Endodermal cell (in vitro differentiated cells): ENCODE results near the gene CFAP61. TPM values are rescaled to one million over a fixed set of nuclear protein-coding genes. Genes with fewer than 3 reads are reported as not detected.
A peak's percentile ranks its signal among the peaks of the same experiment; 100 is the strongest.

ENCODE experiments used
- DNase-seq: peaks from one replicate; pipeline ENCODE4 v3.0.0-alpha.2; 2017
- H3K27ac ChIP-seq: 2 replicates; pipeline ENCODE4 v1.5.1; 2013; ENCODE audit warnings: mild to moderate bottlenecking, low read depth, low read length, moderate library complexity
- H3K27me3 ChIP-seq: 2 replicates; pipeline ENCODE4 v1.6.1; 2013; ENCODE audit warnings: mild to moderate bottlenecking, low read length, moderate library complexity; ENCODE audit not compliant: insufficient read depth, control insufficient read depth, poor library complexity, severe bottlenecking
- H3K36me3 ChIP-seq: 2 replicates; pipeline ENCODE4 v1.7.0; 2013; ENCODE audit warnings: mild to moderate bottlenecking, low read length, moderate library complexity; ENCODE audit not compliant: control insufficient read depth, insufficient read depth
- H3K4me1 ChIP-seq: one replicate; pipeline ENCODE4 v1.7.0; 2013; ENCODE audit warnings: low read length; ENCODE audit not compliant: control insufficient read depth, insufficient read depth
- H3K4me3 ChIP-seq: 2 replicates; pipeline ENCODE4 v1.5.1; 2013; ENCODE audit warnings: mild to moderate bottlenecking, low read length, moderate library complexity
- H3K9ac ChIP-seq: 2 replicates; pipeline ENCODE4 v1.6.1; 2013; ENCODE audit warnings: mild to moderate bottlenecking, low read length, moderate library complexity; ENCODE audit not compliant: poor library complexity, severe bottlenecking; ENCODE audit errors: extremely low read depth
- H3K9me3 ChIP-seq: 2 replicates; pipeline ENCODE4 v1.6.1; 2013; ENCODE audit warnings: mild to moderate bottlenecking, low read length, moderate library complexity; ENCODE audit not compliant: control insufficient read depth
- H3K27ac Mint-ChIP-seq: 2 replicates; pipeline ENCODE4 v1.8.0; 2020; ENCODE audit warnings: mixed read lengths
- H3K27me3 Mint-ChIP-seq: 2 replicates; pipeline ENCODE4 v1.8.0; 2021; ENCODE audit warnings: mild to moderate bottlenecking, mixed read lengths; ENCODE audit not compliant: insufficient read depth
- H3K36me3 Mint-ChIP-seq: 2 replicates; pipeline ENCODE4 v1.8.0; 2020; ENCODE audit warnings: low read depth, mixed read lengths
- H3K4me1 Mint-ChIP-seq: 2 replicates; pipeline ENCODE4 v1.8.0; 2020; ENCODE audit warnings: mixed read lengths
- H3K4me3 Mint-ChIP-seq: 2 replicates; pipeline ENCODE4 v1.8.0; 2020; ENCODE audit warnings: mild to moderate bottlenecking, moderate library complexity, mixed read lengths
- H3K9me3 Mint-ChIP-seq: 2 replicates; pipeline ENCODE4 v1.8.0; 2020; ENCODE audit warnings: mild to moderate bottlenecking, mixed read lengths
- CTCF ChIP-seq: fragments of 200-600 bp; sonication (generic); conservative IDR thresholded peaks from 2 replicates; pipeline ENCODE4 v1.5.0; 2021; ENCODE audit warnings: antibody characterized with exemption, mild to moderate bottlenecking
- WGBS, 2 experiments: methylation state at CpG; one replicate each; pipeline versions ENCODE4 v1.1.5 to v1.1.7; 2013; ENCODE audit warnings: missing lambda C conversion rate in 2 of 2, mixed read lengths in 1 of 2; ENCODE audit not compliant: insufficient coverage in 1 of 2, insufficient read length in 1 of 2; 5-methylcytosine and 5-hydroxymethylcytosine counted together
- total RNA-seq, 2 donors: library from RNA; stranded (reverse); fragmentation: NEBNext Ultra II Directional in 1 of 2; extraction: Animal tissue kit (Norgen Biotek cat#: 25700) in 1 of 2; gene quantifications; 2 replicates in 1 of 2; 3 replicates in 1 of 2; pipeline ENCODE4 v1.2.1, GENCODE V29; 2021

CFAP61 gene
- total RNA-seq, 2 donors from 2014 or later = 0.64 to 0.73 TPM

GRCh38 chr20:20037960-20038359, 14.4 kb upstream of the CFAP61 start:
- WGBS, 2 experiments = 29 to 73% methylated on average over 1 to 5 of the region's 5 CpGs
- no peak for DNase-seq
- Histone ChIP-seq H3K4me3 (no peak overlapping the region), H3K27me3 (no peaks in the 10 kb centered on the region), H3K9me3 (no peaks in the 10 kb centered on the region), H3K9ac (no peak overlapping the region), H3K27ac (no peak overlapping the region), H3K36me3 (peaks cover 92% of the 10 kb centered on the region), H3K4me1 (no peaks in the 10 kb centered on the region)
- H3K36me3 Mint-ChIP-seq = peaks cover 64% of the 10 kb centered on the region
- H3K27me3 Mint-ChIP-seq = no peaks in the 10 kb centered on the region
- no peak for TF ChIP-seq CTCF
- H3K4me3 Mint-ChIP-seq = no peak overlapping the region
- peak overlapping the region; percentile 72 for H3K27ac Mint-ChIP-seq
- H3K9me3 Mint-ChIP-seq = no peaks in the 10 kb centered on the region
- H3K4me1 Mint-ChIP-seq = peaks cover 5% of the 10 kb centered on the region

GRCh38 chr20:20038586-20038985, 13.7 kb upstream of the CFAP61 start:
- Histone ChIP-seq H3K4me3 (no peak overlapping the region), H3K4me1 (no peaks in the 10 kb centered on the region), H3K36me3 (peaks cover 94% of the 10 kb centered on the region), H3K27me3 (no peaks in the 10 kb centered on the region), H3K9me3 (no peaks in the 10 kb centered on the region), H3K27ac (no peak overlapping the region), H3K9ac (no peak overlapping the region)
- Mint-ChIP-seq H3K9me3 (no peaks in the 10 kb centered on the region), H3K27me3 (no peaks in the 10 kb centered on the region), H3K36me3 (peaks cover 69% of the 10 kb centered on the region), H3K4me1 (peaks cover 5% of the 10 kb centered on the region), H3K4me3 (no peak overlapping the region), H3K27ac (peak overlapping the region; percentile 27)
- WGBS, 2 experiments = 92 to 95% methylated on average over 5 to 6 of the region's 6 CpGs
- no peak for DNase-seq
- no peak for TF ChIP-seq CTCF

GRCh38 chr20:20039752-20040387, 12.5 kb upstream of the CFAP61 start:
- no peaks in the 10 kb centered on the region for H3K4me1 ChIP-seq
- H3K4me3 Mint-ChIP-seq = no peak overlapping the region
- 81 to 100% methylated on average over 3 to 5 of the region's 6 CpGs for WGBS, 2 experiments
- H3K4me1 Mint-ChIP-seq = peaks cover 5% of the 10 kb centered on the region
- no peaks in the 10 kb centered on the region for H3K27me3 ChIP-seq
- H3K9me3 ChIP-seq = no peaks in the 10 kb centered on the region
- no peak overlapping the region for H3K4me3 ChIP-seq
- DNase-seq = no peak
- H3K36me3 ChIP-seq = peaks cover 98% of the 10 kb centered on the region
- no peak overlapping the region for H3K27ac ChIP-seq
- no peak overlapping the region for H3K27ac Mint-ChIP-seq
- no peaks in the 10 kb centered on the region for H3K9me3 Mint-ChIP-seq
- no peak for TF ChIP-seq CTCF
- no peaks in the 10 kb centered on the region for H3K27me3 Mint-ChIP-seq
- peaks cover 76% of the 10 kb centered on the region for H3K36me3 Mint-ChIP-seq
- no peak overlapping the region for H3K9ac ChIP-seq
